GM19043 (cell line): ENCODE measurements around the gene ABHD8.

Experiments used
- ATAC-seq: cut with Tn5 transposase; IDR thresholded peaks from one replicate; pipeline ENCODE4 v1.9.1; 2021; ENCODE audit warnings: low read depth; ENCODE audit not compliant: unreplicated experiment

ABHD8 gene

GRCh38 chr19:17323300-17323963 lies 20.2 kb upstream of the ABHD8 start:
- no peak for ATAC-seq

DNA sequence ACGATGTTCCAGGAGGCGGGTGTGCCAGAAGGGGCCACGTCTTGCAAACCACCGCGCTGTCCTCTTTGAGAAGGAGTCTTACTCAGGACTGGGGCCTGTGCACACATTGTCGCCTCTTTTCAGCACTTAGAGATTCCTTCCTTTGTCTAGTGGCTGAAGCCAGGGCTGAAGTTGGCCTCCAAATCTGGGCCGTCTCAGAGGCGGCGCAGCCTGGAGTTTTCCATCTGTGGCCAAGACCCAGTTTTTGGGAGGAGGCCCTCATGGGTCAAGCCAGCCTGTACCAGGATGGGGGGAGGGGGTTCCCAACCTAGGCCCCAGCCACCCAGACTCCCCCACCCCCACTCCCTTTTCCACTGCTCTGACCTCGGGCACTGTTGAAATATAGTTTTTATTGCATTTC lies 19.6 kb upstream of the ABHD8 start:
- no peak for ATAC-seq

DNA sequence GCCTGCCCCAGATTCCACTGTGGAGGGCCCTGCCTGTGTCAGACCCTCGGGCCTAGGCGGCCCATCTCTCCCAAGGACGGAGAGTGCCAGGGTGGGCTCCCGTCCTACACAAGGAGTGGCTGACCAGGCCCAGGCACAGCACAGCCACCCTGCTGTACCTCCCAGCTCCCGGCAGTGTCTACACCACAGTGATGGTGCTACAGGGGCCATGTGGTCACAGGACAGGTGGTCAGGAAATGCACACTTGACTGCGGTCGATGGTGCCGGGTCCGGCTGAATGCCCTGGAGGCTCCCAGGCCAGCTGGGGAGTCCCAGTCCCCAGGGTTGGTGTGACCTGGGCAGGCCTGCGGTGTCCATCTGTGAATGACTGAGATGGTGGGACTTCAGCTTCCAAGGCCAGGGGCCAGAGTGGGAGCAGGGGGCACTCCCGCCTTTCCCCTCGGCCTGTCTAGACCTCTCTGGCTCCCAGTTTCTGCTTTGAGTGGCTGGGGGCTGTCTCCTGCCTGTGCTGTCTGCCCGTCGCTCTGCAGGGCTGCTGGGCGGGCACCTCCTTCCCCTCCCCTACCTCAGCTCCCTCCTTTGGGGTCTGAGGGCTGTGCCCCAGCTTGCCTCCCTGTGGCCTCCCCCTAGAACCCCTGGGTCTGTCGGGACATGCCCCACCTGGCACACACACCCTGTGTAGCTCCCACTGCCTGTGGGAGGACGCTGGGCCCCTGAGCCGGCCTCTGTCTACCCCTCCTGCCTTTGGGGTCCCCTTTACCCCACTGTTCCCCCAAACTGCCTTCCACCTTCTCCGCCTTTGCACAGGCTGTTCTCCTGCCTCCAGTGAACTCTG lies 18.6 kb upstream of the ABHD8 start:
- ATAC-seq = no peak

DNA sequence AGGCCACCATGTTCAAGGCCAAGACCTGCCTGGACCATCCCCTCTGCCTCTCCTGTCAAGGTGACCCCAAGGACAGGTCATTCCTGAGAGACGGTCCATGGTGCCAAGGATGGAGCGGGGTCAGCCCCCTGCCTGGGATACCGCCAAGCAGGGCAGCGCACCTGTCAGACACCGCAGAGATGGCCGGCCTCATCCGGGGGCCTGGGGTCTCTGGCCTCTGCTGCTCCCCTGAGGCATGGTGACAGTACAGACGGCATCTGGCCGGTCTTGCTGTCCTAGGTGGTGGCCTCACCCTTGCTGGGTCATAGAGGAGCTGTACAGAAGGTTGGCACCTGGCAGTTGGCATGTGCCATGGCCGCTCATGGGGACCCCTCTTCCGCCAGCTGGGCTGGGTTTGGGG lies 17.2 kb upstream of the ABHD8 start:
- no peak for ATAC-seq

GRCh38 chr19:17319473-17320238 lies 16.4 kb upstream of the ABHD8 start:
- ATAC-seq = no peak

DNA sequence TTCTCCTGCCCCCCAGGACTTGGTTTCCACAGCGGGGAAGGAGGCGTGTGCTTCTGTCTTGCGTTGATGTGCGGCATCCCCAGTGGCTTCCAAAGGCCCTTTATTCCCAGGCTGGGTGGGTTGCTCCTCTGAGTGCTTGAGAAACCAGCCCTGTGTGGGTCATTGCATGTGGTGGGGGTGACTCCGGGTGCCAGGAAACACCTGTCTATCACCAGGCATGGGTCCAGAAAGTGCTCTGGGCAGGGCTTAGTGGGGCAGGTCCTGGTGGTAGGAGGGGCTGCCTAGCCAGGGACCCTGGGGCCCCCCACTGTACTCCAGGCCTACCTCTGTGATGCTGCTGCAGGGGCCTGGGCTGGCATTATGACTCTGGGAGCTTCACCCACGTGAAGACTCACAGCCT lies 15.7 kb upstream of the ABHD8 start:
- ATAC-seq = no peak

DNA sequence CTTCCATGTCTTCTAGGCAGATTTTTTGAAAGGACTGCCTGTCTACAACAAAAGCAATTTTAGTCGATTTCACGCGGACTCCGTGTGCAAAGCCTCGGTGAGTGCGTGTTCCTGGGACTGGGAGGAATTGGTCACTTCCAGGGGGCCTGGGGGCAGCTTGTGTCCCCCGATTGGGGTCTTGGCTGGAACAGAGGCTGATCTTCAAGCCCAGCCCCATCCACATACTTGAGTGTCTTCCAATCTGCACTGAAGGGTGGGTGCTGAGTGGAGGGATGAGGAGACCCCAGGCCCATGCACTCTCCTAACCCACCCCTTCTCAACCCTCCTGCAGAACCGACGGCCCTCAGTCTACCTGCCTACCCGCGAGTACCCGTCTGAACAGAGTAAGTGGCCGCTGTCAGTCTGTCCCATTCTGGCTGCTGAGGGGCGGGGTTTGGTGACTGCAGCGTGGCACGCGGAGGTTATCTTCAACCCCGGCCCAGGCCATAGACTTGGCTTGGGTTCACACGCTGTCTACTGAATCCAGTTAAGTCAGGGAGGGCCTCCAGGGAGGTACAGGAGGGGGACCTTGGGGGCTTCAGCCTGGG lies 10.9 kb upstream of the ABHD8 start:
- no peak for ATAC-seq

DNA sequence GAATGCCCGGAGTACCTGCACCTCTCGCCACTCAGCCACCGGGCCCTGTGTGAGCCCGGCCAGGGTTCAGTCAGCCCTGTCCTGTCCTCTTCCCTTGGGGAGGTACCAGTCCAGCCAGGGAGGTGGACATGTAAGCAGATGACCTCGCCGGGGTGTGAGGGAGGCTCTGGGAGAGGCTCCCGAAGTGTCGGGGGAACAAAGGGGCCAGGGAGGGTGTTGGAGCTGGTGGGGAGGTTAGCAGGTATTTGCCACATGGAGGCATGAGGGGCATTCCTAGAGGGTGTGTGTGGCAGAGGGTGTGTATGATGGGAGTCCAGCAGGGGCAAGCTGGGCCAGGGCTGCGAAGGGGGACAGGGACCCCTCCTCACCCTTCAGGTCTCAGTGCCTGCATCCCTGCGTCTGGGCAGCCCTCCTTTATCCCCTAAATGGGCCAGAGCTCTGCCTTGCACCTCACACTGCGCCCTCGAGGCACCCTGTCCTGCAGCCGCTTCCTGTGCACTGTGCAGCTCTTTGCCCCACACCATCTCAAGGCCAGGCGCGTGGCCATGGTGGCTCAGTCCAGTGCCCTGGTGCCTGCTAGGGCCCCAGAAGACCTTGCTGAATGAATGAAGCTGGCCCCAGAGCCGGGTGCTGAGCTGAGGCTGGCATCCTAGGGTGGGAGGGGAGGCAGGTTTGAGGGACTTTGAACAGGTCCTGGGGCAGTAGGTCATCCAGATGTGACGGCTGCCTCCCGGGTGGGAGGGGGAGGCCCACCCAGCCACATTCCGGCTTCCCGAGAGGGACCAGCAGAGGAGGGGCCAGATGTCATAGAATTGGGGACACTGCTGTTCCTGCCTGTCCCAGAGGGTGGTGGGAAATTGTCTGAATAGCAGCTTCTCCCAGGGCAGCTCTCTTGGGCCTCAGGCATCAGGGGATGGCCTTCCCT lies 9.2 kb upstream of the ABHD8 start:
- no peak for ATAC-seq

DNA sequence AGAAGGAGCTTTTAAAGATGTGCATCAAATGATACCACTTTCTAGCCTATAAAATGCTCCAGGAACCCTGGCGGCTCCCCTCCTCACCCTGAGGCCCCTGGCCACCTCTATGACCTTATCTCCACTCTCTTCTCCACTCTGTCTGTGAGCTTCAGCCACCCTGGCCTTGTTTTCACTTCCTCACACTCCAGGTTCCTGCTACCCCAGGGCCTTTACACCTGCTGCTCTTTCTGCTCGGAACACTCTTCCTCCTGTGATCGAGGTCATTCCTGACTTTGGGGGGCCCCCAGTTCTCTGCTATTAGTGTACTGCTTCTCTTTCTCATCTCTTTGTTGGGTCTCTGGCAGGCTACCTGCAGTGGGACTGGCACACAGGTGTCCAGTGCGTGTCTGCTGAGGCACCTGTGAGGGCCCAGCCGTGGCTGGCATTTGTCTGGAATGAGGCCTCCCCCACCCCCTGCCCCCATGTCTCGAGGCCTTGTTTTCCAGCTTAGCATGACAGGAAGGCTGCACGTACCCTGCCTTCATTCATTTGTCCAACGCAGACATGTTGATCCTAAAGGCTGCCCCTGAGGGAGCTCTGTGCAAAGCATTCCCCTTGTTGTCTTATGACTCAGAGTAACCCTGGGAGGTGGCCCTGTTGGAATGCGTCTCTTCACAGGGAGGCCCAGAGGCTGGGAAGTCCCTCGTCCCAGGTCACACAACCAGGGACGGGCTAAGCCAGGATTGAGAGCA lies 8.4 kb upstream of the ABHD8 start:
- ATAC-seq = no peak

- ATAC-seq = no peak
Measured at GRCh38 chr19:17309965-17310461, 6.8 kb upstream of the ABHD8 start.

GRCh38 chr19:17309198-17309964 lies 6.2 kb upstream of the ABHD8 start, which contains the start of gene DDA1:
Gene DDA1 (plus strand): TSS chr19:17309563. CDS start chr19:17309655, 92 bp downstream.
- peak; percentile 73 for ATAC-seq

DNA sequence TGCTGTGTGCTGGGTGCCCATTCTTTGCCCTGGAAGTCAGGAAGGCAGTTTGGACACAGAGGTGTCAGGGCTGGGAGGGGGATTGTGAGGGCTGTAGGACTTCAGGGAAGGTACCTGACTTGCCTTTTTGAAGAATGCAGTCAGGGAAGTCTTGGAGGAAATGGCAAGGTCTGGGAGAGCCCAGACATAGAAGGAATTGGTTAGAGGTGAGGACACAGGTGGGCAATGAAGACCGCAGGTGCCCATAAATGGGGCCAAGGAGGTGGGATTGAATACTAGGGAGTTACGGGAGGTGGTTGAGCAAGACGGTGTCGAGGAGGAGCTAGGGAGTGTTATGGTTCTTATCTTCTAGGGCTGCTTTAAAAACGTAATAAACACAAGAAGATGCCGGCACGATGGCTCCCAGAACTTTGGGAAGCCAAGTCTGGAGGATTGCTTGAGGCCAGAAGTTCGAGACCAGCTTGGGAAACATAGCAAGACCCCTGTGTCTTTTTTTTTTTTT lies 4.7 kb upstream of the ABHD8 start:
- ATAC-seq = no peak

DNA sequence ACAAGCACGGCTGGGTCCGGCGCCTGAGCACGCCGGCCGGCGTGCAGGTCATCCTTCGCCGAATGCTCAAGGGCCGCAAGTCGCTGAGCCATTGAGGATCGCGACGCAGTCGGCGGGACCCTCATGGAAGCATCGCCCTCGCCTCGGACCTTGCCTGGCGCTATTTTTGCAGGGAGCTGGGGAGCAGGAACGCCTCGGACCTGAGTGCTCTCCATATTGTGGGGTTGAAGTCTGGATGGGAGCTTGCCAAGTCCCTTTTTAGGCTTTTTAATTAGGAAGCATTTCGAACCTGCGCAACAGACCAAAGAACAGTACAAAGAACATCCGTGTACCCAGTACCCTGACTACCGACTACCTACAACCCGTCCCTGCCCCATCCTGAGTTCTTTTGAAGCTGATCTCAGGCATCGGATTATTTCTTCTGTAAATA lies 3.1 kb upstream of the ABHD8 start:
- no peak for ATAC-seq

DNA sequence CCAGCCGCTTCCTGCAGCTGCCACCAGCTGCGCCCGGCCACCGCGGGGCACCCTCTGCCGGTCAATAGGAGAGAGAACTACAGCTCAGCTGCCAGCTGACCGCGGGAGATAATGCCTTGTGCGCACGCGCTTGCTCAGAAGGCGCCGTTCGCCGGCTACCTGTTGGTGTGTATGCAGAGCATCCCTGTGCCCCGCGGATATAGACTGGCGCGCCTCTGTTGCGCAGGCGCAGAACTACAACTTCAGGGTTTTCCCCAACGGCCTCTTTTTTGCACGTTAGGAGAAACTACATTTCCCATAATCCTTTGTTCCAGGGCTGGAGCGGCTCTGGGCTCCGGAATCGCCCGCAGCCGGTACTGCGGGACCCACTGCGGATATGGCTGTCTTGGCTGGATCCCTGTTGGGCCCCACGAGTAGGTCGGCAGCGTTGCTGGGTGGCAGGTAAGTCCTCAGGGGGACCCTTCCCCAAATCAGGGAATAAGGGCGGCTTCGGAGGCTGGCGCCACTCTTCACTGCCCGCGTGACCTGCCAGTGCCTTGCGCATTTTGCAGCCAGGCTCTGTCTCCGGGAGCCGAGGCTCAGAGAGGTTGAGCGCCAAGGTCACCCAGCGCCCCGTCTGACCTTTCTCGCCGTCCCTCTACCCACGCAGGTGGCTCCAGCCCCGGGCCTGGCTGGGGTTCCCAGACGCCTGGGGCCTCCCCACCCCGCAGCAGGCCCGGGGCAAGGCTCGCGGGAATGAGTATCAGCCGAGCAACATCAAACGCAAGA lies 2.5 kb upstream of the ABHD8 start, which contains the start of gene MRPL34:
MRPL34 (plus strand) TSS at position 356 of the 768 bp plus-strand sequence; CDS start at position 377, 21 bp downstream.
- ATAC-seq = peak; percentile 65

DNA sequence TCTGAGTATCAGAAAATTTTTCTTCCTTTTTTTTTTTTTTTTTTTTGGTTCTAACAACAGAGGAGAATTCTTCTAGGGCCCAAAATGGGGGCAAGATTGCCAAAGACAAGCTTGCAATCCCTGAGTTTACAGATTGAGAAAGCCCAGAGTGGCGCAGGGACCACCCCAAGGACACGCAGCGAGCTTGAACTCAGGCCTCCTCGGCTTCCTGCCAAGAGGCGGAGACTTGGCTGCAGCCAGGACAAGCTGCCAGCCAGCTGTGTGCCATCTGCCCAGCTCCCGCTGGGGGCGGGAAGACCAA lies 1.9 kb upstream of the ABHD8 start:
- no peak for ATAC-seq

- no peak for ATAC-seq
Measured at GRCh38 chr19:17304386-17305215, 1.4 kb upstream of the ABHD8 start.

GRCh38 chr19:17303940-17304267 lies 679 bp upstream of the ABHD8 start:
- no peak for ATAC-seq
